Endothelial cell of umbilical vein (primary cell): ENCODE measurements around the gene RPS6KA5. TPM values are rescaled to one million over a fixed set of nuclear protein-coding genes. Genes with fewer than 3 reads are reported as not detected.
A peak's percentile ranks its signal among the peaks of the same experiment; 100 is the strongest.

Experiments
- BruUV-seq: library from RNA; stranded (reverse); fragments of 400-500 nt; replicated peaks from 2 replicates; lab custom pipeline; 2021; lab: Mats Ljungman, UMichigan
- CTCF ChIA-PET: fragments of 300-600, 350-600 bp; sonication (Branson Sonifier 250); formaldehyde crosslinking; loops from one replicate; lab custom pipeline; 2021; ENCODE audit warnings: antibody characterized with exemption, inconsistent platforms; lab: Charles Lee
- POLR2A ChIA-PET: fragments of 300-600, 350-600 bp; sonication (Branson Sonifier 250); formaldehyde crosslinking; loops from one replicate; lab custom pipeline; 2021; ENCODE audit warnings: antibody characterized with exemption, inconsistent platforms; lab: Charles Lee
- DNase-seq: peaks from one replicate; pipeline ENCODE4 v3.0.0-alpha.2; 2011; ENCODE audit warnings: low read depth, low spot score
- FAIRE-seq: peaks from 2 replicates; lab custom pipeline; 2011; peaks lifted over from hg19 to GRCh38; lab: Jason Lieb, UNC
- H2AFZ ChIP-seq: 2 replicates; pipeline ENCODE4 v1.6.0; 2012; ENCODE audit warnings: low read depth, low read length, control low read depth, inconsistent platforms
- H3K27ac ChIP-seq: 2 replicates; pipeline ENCODE4 v1.5.1; 2011; ENCODE audit warnings: low read depth, mild to moderate bottlenecking, control low read depth, low read length, moderate library complexity; ENCODE audit not compliant: insufficient read depth
- H3K27me3 ChIP-seq, 2 experiments: 2 replicates each; pipeline versions ENCODE4 v1.6.0 to v1.6.1; 2011; ENCODE audit warnings: low read length in 2 of 2, mixed read lengths in 1 of 2; ENCODE audit not compliant: control insufficient read depth in 2 of 2, insufficient read depth in 2 of 2
- H3K36me3 ChIP-seq, 2 experiments: 2 replicates in 1 of 2; 3 replicates in 1 of 2; pipeline ENCODE4 v1.5.1; 2011; ENCODE audit warnings: low read length in 2 of 2, mild to moderate bottlenecking in 1 of 2, moderate library complexity in 1 of 2; ENCODE audit not compliant: control insufficient read depth in 2 of 2, insufficient read depth in 2 of 2; ENCODE audit errors: extremely low read depth in 1 of 2
- H3K4me1 ChIP-seq: 3 replicates; pipeline ENCODE4 v1.5.1; 2011; ENCODE audit warnings: mild to moderate bottlenecking, low read length; ENCODE audit not compliant: control insufficient read depth, insufficient read depth; ENCODE audit errors: extremely low read depth
- H3K4me2 ChIP-seq: 2 replicates; pipeline ENCODE4 v1.6.1; 2011; ENCODE audit warnings: low read length, control low read depth, mixed read lengths; ENCODE audit not compliant: insufficient read depth
- H3K4me3 ChIP-seq, 3 experiments: fragments of 200-600 bp in 1 of 3; sonication (generic), shearing (Covaris generic) in 1 of 3; replicated peaks in 1 of 3; 2 replicates each; pipeline ENCODE4 v1.5.1; 2011 to 2016; ENCODE audit warnings: control low read depth in 3 of 3, low read length in 3 of 3, mild to moderate bottlenecking in 2 of 3, inconsistent platforms in 1 of 3, low read depth in 1 of 3, moderate library complexity in 1 of 3; ENCODE audit not compliant: insufficient read depth in 1 of 3
- H3K79me2 ChIP-seq: 2 replicates; pipeline ENCODE4 v1.6.0; 2012; ENCODE audit warnings: low read length, inconsistent platforms; ENCODE audit not compliant: control insufficient read depth, insufficient read depth
- H3K9ac ChIP-seq: replicated peaks from 2 replicates; pipeline ENCODE3; 2011; ENCODE audit warnings: low read length, control low read depth; ENCODE audit not compliant: insufficient read depth; ENCODE audit errors: extremely low read depth
- H3K9me1 ChIP-seq: replicated peaks from 3 replicates; pipeline ENCODE4 v1.6.0; 2011; ENCODE audit warnings: mild to moderate bottlenecking, low read length; ENCODE audit not compliant: control insufficient read depth, insufficient read depth; ENCODE audit errors: extremely low read depth
- H3K9me3 ChIP-seq: replicated peaks from 2 replicates; pipeline ENCODE4 v1.5.1; 2012; ENCODE audit warnings: low read length, inconsistent platforms; ENCODE audit not compliant: control insufficient read depth, insufficient read depth
- H4K20me1 ChIP-seq: replicated peaks from 2 replicates; pipeline ENCODE3; 2011; ENCODE audit warnings: mild to moderate bottlenecking, low read length; ENCODE audit not compliant: control insufficient read depth, insufficient read depth; ENCODE audit errors: extremely low read depth
- CTCF ChIP-seq, 2 donors: IDR thresholded peaks; 1 replicate in 1 of 2; 2 replicates in 1 of 2; pipeline ENCODE4 v1.5.1; 2011; ENCODE audit warnings: low read length in 2 of 2, mild to moderate bottlenecking in 2 of 2, moderate library complexity in 2 of 2, control low read depth in 1 of 2, inconsistent platforms in 1 of 2, low read depth in 1 of 2; ENCODE audit not compliant: insufficient read depth in 1 of 2; ENCODE audit errors: extremely low read depth in 1 of 2
- EZH2 ChIP-seq: IDR thresholded peaks from 2 replicates; pipeline ENCODE4 v1.6.1; 2012; ENCODE audit warnings: borderline replicate concordance, low read depth, mild to moderate bottlenecking, moderate library complexity, low read length, inconsistent platforms; ENCODE audit not compliant: severe bottlenecking
- FOS ChIP-seq: IDR thresholded peaks from 2 replicates; pipeline ENCODE4 v1.6.1; 2011; ENCODE audit warnings: mild to moderate bottlenecking, low read length, moderate library complexity, borderline replicate concordance; ENCODE audit not compliant: insufficient read depth
- GATA2 ChIP-seq: IDR thresholded peaks from 2 replicates; pipeline ENCODE4 v1.7.0; 2011; ENCODE audit warnings: low read depth, mild to moderate bottlenecking, moderate library complexity, mixed read lengths, low read length; ENCODE audit not compliant: insufficient read length, insufficient read depth
- JUN ChIP-seq: IDR thresholded peaks from 2 replicates; pipeline ENCODE4 v1.6.1; 2011; ENCODE audit warnings: borderline replicate concordance, low read depth; ENCODE audit not compliant: insufficient read length, insufficient read depth
- MAX ChIP-seq: IDR thresholded peaks from 2 replicates; pipeline ENCODE4 v1.6.1; 2011; ENCODE audit not compliant: insufficient read depth, insufficient read length
- MYC ChIP-seq: IDR thresholded peaks from one replicate; pipeline ENCODE4 v1.6.1; 2011; ENCODE audit warnings: mild to moderate bottlenecking, low read depth, low read length
- POLR2A ChIP-seq: IDR thresholded peaks from 2 replicates; pipeline ENCODE4 v1.6.1; 2012; ENCODE audit warnings: low read depth, mild to moderate bottlenecking, control low read depth, low read length
- POLR2AphosphoS5 ChIP-seq: IDR thresholded peaks from 2 replicates; pipeline ENCODE4 v1.6.1; 2012; ENCODE audit warnings: low read depth, mild to moderate bottlenecking, control low read depth, low read length, moderate library complexity; ENCODE audit not compliant: insufficient read depth
- dilution Hi-C: fragments of 300-500 bp; cut with MboI; formaldehyde crosslinking; loops from one replicate; pipeline ENCODE4 v1.15.0; 2019; ENCODE audit warnings: low sequenced_read_pairs; ENCODE audit not compliant: extremely low pct_ligation_motif_present
- intact Hi-C: fragments of 100-400 bp; cut with micrococcal nuclease; formaldehyde crosslinking; loops from one replicate; pipeline ENCODE4 v1.10.0; 2022
- polyA plus RNA-seq, 4 experiments: library from polyadenylated mRNA; depleted of rRNA in 3 of 4; stranded (reverse) in 3 of 4; unstranded in 1 of 4; fragments of >200 nt; gene quantifications; 2 replicates each; pipeline versions ENCODE4 v1.2.1 to v1.2.3, GENCODE V29; 2011 to 2012; ENCODE audit warnings: missing spikeins in 1 of 4
- total RNA-seq: library from RNA; stranded (reverse); gene quantifications from 2 replicates; pipeline ENCODE4 v1.2.3, GENCODE V29; 2021

Gene RPS6KA5
- total and polyA plus RNA-seq, 2 donors (not counting 3 experiments of a cell fraction or from before 2014, with no cell fraction given): 2.9 to 5.4 TPM

GRCh38 chr14:90805662-90806540, 254.5 kb downstream of the RPS6KA5 start:
- ChIA-PET POLR2A (no interaction called here), CTCF (interaction anchor here (1.2 to 3.0 kb wide), 5 partner anchors 10 to 44 kb away, joined by 3 to 15 read pairs (median 9); partner anchors contain the start of gene TTC7B)
- DNase-seq: no peak
- FAIRE-seq: peak; percentile 69
- dilution Hi-C loops (no loop called here), intact Hi-C loops (loop anchor here (1.0 kb wide), 1 partner anchor 9 kb away; no protein-coding TSS in a partner anchor)
- H3K4me3 ChIP-seq: no peak overlapping the region
- no peaks in the 10 kb centered on the region for H3K9me1 ChIP-seq
- H2AFZ ChIP-seq: no peak overlapping the region
- H3K27me3 ChIP-seq: no peaks in the 10 kb centered on the region
- TF ChIP-seq MAX (no peak), FOS (no peak)
- BruUV-seq: no TSS peak
- no peaks in the 10 kb centered on the region for H3K9me3 ChIP-seq
- no peaks in the 10 kb centered on the region for H4K20me1 ChIP-seq
- H3K27ac ChIP-seq: peak overlapping the region; percentile 17
- peaks cover 62% of the 10 kb centered on the region for H3K79me2 ChIP-seq
- H3K4me2 ChIP-seq: no peak overlapping the region
- no peak overlapping the region for H3K9ac ChIP-seq
- H3K4me1 ChIP-seq: peaks cover 52% of the 10 kb centered on the region
- no peaks in the 10 kb centered on the region for H3K36me3 ChIP-seq

DNA sequence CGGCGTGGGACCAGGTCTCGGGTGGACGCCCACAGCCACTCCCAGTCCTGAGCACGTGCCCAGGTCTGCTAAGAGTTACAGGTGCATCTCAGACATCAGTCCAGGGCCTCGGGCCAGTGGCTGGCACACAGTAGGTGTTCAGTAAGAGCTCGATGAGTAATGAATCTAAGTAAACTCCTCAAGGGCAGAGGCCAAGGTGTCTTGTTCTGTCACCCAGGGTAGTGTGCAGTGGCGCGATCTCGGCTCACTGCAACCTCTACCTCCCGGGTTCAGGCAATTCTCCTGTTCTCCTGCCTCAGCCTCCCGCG, 255.4 kb downstream of the RPS6KA5 start:
- Histone ChIP-seq H3K36me3 (no peaks in the 10 kb centered on the region), H3K27ac (peak overlapping the region; percentile 96), H4K20me1 (no peaks in the 10 kb centered on the region), H3K4me3 (no peak overlapping the region), H2AFZ (no peak overlapping the region), H3K79me2 (peaks cover 60% of the 10 kb centered on the region), H3K9me1 (no peaks in the 10 kb centered on the region), H3K9me3 (no peaks in the 10 kb centered on the region), H3K4me1 (peaks cover 54% of the 10 kb centered on the region), H3K9ac (no peak overlapping the region), H3K4me2 (no peak overlapping the region), H3K27me3 (no peaks in the 10 kb centered on the region)
- FAIRE-seq (no peak), DNase-seq (no peak)
- intact Hi-C loops: no loop called here
- POLR2A ChIA-PET: interaction anchor here (1.3 kb wide), 1 partner anchor 9 kb away, joined by 6 read pairs; no protein-coding TSS in a partner anchor
- CTCF ChIA-PET: interaction anchor here (1.9 to 3.0 kb wide), 4 partner anchors 9 to 19 kb away, joined by 5 to 15 read pairs (median 11); partner anchors contain the start of gene TTC7B
- BruUV-seq: no TSS peak
- dilution Hi-C loops: no loop called here
- TF ChIP-seq POLR2AphosphoS5: no peak
- no peak for TF ChIP-seq CTCF (IDR thresholded peaks at IDR 0.05; ENCODE audit: extremely low read depth in 1 of 2, insufficient read depth in 1 of 2, low read depth in 1 of 2, low read length in 2 of 2)
- TF ChIP-seq EZH2: no peak
- TF ChIP-seq GATA2: no peak
- TF ChIP-seq MYC: no peak
- no peak for TF ChIP-seq FOS
- no peak for TF ChIP-seq MAX
- TF ChIP-seq POLR2A: no peak
- no peak for TF ChIP-seq JUN
